HG03196 (cell line): ENCODE data around the gene KIF1C.
"Not testable (repeated sequence)": the region's sequence is repeated elsewhere in the genome, so short reads cannot be mapped to it uniquely, and the experiment has no call there.

Source experiments
- ATAC-seq: cut with Tn5 transposase; IDR thresholded peaks from one replicate; pipeline ENCODE4 v1.9.1; 2021; ENCODE audit not compliant: unreplicated experiment

The KIF1C gene

DNA sequence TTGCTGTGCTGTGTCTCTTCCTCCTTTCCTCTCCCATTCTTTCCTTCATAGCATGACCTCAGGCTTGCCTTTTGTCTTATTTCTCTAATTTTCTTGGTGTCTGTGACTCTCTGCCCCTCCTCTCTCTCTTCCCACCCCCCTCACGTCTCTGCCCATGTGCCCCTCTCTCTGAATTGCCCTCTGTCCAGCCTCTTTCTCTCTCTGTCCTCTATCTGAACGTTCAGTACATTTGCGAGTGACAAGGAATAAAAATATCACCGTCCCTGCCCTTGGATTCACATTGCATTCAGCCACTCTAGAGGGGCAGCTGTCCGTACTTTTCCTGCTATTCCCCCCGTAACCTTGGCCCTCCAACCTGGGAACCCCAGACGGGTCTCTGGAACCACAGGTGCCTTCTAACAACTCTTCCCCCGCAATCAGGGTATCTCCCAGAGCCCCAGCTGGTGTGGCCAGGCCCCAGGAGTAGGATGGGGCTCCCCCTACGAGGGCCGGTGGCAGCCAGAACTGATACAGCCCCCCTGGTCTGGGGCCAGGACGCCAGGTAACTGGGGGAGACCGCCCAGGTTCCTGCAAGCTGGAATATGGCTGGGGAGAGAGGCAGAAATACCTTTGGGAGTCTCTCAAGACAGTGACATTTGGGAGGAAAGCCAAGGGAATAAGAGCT, 1.8 kb downstream of the KIF1C start:
- no peak for ATAC-seq

DNA sequence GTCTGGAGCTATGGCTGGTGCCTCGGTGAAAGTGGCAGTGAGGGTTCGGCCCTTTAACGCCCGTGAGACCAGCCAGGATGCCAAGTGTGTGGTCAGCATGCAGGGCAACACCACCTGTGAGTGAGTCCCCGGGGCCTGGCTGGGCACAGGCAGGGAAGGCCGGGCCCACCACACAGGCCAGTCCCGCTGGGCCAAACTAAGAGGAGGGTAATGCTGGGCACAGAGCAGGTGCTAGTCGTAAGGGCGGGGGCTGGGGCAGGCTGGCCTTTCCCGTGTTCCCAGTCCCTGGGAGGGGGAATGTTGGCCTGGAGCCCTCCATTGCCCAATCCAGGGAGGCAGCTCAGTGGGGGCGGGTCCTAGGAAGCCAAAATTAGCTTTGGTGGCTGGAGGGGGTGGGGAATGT, 2.5 kb downstream of the KIF1C start:
- no peak for ATAC-seq

DNA sequence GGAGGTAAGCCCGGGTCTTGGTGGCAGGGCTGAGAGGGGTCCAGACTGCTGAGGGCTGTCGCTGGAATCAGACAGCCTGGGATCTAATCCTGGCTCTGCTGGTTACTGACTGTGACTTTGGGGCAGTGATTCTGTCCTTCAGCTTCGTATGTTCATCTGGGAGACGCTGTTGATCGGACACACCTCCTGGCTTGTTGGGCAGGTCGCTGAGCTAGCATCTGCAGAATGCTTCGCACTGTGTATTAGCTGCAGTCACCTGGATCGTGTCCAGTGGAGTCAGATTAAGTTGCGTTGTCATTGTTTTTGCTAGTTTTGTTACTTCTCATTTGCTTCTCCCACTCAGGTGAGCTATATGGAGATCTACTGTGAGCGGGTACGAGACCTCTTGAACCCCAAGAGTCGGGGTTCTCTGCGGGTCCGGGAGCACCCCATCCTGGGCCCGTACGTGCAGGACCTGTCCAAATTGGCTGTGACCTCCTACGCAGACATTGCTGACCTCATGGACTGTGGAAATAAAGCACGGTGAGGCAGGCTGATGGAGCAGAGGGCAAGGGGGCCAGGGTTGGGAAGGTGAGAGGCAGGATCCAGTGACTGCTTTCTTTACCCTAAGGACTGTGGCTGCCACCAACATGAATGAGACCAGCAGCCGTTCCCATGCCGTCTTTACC, 4.5 kb downstream of the KIF1C start:
- no peak for ATAC-seq

DNA sequence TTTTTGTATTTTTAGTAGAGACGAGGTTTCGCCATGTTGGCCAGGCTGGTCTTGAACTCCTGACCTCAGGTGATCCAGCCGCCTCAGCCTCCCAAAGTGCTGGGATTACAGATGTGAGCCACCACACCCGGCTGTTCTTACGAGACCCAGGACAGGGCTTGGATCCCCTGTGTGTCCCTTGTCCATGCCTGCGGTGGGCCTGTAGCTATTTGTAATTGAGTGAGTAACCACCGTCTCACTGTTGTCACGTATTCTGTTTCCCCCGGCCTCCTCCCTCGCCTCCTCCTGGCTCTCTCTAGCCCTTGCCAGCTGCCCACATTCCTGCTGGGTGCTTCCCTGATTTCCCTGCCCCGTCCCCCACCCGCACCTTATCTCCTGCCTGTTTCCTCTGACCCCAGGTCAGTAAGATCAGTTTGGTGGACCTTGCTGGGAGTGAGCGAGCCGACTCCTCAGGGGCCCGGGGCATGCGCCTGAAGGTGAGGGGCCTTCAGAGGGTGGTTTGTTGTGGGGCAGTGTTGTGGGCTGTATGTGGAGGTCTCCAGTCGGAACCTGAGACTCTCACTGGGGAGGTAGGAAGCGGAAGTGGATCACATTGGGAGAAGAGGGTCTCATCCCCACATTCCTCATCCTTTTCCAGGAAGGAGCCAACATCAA, 5.6 kb downstream of the KIF1C start:
- ATAC-seq: no peak

DNA sequence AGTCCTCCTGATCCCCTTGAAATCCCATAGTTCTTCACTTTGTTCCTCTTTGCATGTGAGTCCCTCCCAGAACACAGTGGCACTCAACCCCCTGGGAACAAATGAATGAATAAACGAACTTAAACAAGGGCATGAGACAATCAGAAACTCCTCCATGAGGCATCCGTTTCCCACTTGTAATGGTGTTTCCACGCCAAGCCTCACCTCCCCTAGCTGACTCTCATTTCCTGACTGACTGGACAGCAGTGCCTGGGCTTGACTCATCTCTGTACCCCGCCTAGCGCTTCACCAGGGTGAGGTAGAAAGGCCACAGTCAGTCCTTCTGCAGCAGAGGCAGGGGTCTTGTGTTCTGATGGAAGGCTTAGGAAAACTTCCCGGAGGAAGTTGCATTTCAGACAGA, 14.2 kb downstream of the KIF1C start:
- ATAC-seq: no peak

DNA sequence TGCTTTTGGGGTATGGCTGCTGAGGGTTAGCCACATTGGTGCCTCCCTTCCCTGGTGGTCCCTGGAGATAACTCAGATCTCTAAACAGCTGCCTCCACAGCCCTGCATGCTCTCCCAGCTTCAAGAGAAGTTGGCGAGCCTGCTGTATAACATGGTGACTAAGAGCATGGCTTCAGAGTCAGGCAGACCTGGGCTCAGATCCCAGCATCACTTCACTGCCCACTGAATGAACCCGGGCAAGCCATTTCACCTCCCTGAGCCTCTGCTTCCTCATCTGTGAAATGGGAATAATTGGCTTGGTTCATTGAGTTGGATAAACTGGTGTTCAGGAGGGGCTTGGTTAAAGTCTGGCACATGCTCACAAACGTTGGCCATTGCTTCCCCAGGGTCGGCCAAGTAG, 16.6 kb downstream of the KIF1C start:
- ATAC-seq: no peak

DNA sequence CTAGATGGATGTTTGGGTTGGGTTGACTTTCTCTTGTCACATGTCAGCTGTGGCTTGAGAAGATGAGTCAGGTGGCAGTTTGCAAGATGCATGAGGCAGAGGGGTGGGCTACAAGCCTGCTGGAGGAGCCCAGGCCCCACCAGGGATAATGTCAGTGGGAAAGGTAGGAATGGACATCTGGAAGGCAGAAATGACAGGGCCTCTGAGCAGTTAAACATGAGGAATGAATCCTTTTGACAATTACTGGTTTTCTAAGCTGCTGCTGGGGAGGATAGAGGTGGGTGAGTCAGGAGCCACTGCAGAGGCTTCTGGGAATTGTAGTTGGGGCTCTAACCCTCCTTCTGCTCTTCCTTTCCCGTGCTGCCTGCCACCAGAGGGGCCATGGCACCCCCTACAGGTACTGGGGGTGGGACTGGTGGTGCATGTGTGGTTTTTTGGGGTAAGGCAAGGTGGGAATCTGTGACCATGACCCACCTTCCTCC, 21.8 kb downstream of the KIF1C start:
- no peak for ATAC-seq

DNA sequence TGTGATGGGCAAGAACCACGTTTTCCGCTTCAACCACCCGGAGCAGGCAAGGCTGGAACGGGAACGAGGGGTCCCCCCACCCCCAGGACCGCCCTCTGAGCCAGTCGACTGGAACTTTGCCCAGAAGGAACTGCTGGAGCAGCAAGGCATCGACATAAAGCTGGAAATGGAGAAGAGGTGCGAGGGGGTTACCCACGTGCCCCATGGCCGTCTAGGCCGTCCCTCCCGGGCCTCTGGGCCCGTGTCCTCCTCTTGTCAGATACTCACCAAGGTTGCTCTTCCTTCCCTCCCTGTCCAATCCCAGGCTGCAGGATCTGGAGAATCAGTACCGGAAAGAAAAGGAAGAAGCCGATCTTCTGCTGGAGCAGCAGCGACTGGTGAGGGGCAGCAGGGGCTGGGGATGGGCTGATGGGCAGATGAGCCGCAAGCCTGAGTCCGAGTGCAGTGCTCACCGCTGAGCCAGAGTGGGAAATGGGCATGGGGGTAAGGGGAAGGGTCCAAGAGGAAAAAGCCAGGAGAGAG, 22.8 kb downstream of the KIF1C start:
- no peak for ATAC-seq

DNA sequence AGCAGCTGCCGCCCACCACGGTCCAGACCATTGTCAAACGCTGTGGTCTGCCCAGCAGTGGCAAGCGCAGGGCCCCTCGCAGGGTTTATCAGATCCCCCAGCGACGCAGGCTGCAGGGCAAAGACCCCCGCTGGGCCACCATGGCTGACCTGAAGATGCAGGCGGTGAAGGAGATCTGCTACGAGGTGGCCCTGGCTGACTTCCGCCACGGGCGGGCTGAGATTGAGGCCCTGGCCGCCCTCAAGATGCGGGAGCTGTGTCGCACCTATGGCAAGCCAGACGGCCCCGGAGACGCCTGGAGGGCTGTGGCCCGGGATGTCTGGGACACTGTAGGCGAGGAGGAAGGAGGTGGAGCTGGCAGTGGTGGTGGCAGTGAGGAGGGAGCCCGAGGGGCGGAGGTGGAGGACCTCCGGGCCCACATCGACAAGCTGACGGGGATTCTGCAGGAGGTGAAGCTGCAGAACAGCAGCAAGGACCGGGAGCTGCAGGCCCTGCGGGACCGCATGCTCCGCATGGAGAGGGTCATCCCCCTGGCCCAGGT, 24.5 kb downstream of the KIF1C start:
- no peak for ATAC-seq

DNA sequence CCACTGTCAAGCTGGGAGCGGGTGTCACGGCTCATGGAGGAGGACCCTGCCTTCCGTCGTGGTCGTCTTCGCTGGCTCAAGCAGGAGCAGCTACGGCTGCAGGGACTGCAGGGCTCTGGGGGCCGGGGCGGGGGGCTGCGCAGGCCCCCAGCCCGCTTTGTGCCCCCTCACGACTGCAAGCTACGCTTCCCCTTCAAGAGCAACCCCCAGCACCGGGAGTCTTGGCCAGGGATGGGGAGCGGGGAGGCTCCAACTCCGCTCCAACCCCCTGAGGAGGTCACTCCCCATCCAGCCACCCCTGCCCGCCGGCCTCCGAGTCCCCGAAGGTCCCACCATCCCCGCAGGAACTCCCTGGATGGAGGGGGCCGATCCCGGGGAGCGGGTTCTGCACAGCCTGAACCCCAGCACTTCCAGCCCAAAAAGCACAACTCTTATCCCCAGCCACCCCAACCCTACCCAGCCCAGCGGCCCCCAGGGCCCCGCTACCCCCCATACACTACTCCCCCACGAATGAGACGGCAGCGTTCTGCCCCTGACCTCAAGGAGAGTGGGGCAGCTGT, 25.9 kb downstream of the KIF1C start:
- no peak for ATAC-seq

DNA sequence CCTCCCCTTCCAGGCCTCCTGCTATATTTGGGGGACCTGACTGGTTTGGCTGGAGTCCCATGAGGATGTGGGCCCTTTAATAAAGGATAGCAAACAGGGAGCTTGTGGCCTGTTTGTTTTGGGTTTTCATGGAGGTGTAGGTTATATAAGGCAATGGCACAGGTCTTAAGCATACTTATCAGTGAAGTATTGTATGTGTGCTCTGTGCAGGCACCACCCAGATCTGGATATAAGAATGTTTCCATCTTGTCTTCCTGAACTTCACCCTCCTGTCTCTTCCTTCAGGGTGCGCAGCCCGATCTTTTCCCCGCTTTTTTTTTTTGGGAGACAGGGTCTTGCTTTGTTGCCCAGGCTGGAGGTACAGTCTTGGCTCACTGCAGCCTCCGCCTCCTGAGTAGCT, 26.9 kb downstream of the KIF1C start:
- no peak for ATAC-seq

DNA sequence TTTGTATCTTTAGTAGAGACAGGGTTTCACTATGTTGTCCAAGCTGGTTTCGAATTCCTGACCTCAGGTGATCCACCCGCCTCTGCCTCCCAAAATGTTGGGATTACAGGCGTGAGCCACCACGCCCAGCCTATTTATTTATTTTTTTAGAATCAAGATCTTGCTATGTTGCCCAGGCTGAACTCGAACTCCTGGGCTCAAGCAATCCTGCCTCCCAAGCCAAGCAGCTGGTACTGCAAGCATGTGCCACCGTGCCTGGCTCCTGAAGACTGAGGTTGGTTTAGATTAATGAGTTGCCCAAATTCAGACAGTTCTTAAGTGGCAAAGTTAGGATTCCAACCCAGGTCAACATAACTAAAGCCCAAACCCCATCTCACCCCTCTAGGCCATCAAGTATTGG, 29.5 kb downstream of the KIF1C start:
- no peak for ATAC-seq

DNA sequence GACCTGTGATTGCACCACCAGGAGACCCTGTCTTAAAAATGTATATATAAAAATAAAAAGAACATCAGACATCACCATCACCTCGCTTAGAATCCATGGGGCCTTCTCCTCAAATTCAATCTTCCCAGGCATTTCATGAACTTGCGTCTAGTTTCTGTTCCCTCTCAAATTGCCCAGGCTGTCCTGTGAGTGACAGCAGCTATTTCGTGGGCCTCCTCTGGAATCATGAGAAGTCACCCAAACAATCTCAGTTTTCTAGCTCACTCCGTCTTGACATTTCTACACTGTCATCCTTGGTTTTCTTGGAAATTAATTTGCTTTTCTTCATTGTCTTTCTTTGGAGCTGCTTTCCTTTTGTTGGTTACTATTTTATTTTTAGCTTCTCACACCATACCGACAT, 30.2 kb downstream of the KIF1C start:
- ATAC-seq: no peak

DNA sequence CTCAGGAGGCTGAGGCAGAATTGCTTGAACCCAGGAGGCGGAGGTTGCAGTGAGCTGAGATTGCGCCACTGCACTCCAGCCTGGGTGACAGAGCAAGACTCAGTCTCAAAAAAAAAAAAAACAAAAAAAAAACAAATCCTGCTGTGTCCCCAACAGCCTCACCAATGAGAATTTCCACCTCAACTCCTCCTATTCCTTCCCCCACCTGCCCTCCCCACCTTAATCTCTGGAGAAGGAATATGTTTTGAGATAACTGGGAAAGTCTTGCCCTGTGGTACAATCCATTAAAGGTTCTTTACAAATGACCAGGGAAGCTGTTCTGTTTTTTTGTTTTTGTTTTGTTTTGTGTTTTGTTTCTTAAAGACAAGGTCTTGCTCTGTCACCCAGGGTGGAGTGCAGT, 32.4 kb downstream of the KIF1C start:
- not testable (repeated sequence) for ATAC-seq

DNA sequence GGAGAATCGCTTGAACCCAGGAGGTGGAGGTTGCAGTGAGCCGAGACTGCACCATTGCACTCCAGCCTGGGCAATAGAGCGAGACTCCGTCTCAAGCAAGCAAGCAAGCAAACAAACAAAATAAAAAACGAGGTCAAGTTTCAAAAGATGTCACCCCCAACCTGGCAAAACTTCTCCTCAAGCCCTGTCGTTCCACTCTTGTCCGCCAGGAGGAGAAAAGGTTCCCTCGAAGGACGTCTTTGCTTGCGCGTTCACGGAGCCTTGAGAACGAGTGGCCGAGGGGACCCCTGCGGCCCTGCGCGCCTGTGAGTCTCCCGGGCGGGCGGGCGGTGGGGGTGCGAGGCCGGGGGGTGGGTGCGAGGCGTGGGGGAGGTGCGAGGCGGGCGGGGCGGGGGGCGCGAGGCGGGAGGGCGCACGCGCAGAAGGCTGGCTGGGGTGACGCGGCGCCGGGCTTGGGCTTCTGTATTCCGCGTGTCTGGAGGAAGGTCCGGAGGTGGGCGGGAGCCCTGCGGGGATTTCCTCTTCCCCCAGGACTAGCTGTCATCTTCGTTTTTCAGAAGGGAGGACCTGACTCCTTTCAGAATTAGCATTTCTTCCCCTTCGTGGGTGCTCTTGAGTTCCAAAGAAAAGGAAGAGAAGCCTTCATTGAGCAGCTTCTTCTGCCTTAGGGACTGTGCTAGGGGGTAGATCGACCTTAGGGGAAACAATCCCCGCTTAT, 33.8 kb downstream of the KIF1C start:
- peak; percentile 51 for ATAC-seq

DNA sequence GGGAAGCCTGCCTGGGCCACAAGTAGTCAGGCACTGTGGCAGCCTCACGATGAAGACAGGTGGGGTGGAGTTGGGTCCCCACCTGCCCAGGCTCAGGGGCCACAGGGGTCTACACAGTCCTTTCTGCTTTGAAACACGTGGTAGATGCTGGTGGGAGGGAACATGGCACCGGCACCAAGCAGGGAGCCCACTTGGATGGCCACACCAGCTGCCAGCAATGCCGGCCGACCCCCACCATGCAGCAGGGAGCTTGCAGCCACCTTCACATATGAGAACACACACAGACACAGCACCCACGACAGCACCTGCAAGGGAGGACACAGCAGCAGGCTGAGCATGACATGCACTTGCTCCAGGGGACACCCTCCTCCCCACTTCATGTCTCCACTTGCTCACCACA, 35.1 kb downstream of the KIF1C start:
- no peak for ATAC-seq

DNA sequence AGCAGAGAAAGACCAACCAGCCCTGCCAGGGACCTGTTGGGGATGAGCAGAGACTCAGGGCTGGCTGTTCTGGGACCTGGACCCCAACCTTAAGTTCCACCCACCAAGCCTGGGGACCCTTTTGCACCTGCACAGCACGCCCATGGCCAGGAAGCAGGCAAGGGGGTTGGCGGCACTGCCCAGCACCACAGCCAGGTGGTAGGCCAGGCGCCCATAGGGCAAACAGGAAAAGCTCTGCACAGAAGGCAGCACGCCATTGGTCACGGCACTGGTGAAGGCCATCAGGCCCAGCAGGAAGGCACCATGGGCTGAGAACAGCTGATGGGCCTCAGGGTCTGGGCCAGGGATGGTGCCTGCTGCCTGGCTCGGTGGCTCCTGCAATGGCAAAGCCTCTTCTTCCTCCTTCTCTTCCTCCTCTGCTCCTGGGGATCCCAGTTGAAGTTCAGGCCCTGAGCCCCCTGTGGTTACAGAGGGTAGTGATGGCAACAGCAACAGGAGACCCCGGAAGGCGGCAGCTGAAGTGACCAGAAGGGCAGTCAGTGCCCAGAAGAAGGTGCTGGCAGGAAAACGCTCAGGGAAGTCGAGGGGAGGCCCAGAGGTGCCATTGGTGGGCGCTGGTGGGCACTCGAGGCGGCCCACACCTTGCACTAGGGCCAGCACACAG, 35.7 kb downstream of the KIF1C start:
- no peak for ATAC-seq

DNA sequence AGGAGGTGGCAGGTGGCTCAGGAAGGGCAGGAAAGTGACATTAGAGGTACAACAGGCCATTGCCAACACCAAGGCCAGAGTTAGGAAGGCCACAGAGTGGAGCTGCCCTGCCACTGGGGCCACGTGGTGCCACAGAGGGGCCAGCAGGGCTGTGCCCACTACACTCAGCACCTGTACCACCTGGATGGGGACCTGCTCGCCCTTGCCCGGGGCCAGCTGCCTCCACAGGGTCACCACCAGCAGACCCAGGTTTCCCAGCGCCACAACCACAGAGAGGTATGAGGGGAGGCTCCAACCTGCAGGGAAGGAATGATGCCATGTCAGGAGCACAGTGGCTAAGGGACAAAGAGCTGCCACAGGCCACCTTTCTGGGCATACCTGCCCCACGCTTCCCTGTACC, 36.3 kb downstream of the KIF1C start:
- ATAC-seq: no peak

DNA sequence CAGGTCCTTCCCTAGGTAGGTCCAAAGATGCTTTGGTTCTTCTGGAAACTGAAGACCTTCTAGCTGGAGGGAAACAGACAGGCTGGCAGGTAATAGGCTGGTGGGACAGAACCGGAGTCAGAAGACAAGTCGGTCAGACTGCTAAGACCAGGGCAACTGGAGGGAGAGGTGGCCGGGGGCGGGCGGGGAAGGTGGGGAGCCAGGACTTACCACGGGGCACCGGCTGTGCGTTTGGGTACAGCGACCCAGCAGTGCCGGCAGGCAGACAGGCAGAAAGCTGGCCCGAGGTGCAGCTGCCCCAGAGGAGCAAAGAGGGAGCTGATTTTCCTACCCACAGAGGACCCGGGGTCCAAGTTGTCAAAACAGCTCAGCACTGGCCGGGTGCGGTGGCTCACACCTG, 36.9 kb downstream of the KIF1C start:
- no peak for ATAC-seq

DNA sequence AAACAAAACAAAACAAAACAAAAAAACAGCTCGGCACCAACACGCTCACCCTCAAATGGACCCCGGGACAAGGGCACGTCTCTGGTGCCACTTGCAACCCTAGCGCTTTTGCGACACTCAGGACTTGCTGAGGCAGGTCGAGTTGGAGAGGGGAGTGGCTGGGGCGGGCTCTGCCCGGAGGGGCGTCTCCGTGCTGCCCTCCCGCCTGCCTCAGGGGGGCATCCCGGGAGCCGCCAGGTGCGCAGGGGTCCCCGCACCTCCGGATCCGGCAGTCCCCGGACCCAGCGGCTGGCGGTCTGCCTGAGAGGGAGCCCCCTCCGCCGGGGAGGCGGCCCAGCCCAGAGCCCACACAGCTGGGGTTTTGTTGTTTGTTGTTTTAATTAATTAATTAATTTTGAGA, 37.6 kb downstream of the KIF1C start, which contains the start of gene SLC52A1:
TSS of gene SLC52A1 (minus strand) at position 112 of the 400 bp plus-strand sequence. CDS start 820 bp downstream, outside the sequence.
- ATAC-seq: no peak
